Measurements from ENCODE around the gene CHST15. TPM values are rescaled to one million over a fixed set of nuclear protein-coding genes. Genes with fewer than 3 reads are reported as not detected.

Gene CHST15
- total and polyA plus RNA-seq, 3 donors from 2014 or later: 9.3 to 12.8 (median 11.5) TPM

DNA sequence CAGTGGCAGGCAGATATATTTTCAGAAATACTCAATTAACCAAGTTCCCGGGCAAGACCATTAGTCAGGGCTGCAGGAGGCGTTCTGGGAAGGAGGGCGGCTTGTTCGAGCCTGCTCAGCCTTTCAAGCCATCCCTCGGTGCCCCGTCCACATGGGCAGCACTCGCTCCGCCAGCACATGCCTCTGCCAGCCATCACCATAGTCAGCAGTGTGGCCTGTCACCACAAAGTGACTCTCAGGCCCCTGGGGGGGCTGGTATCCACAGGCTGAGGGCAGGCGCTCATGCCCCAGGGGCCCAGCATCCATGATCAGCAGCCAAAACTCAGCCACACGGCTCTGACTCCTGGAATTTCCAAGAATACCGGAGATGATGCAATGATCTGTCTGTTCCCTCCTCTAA is 81.9 kb downstream of the CHST15 start:
- no peak overlapping the region for H3K4me3 ChIP-seq
- no peak for DNase-seq
- H3K27me3 ChIP-seq: no peaks in the 10 kb centered on the region
- no peaks in the 10 kb centered on the region for H3K9me3 ChIP-seq
- intact Hi-C loops (cut with DNase I; ENCODE audit: low total_unique reads): no loop called here
- TF ChIP-seq, protein P1, sequence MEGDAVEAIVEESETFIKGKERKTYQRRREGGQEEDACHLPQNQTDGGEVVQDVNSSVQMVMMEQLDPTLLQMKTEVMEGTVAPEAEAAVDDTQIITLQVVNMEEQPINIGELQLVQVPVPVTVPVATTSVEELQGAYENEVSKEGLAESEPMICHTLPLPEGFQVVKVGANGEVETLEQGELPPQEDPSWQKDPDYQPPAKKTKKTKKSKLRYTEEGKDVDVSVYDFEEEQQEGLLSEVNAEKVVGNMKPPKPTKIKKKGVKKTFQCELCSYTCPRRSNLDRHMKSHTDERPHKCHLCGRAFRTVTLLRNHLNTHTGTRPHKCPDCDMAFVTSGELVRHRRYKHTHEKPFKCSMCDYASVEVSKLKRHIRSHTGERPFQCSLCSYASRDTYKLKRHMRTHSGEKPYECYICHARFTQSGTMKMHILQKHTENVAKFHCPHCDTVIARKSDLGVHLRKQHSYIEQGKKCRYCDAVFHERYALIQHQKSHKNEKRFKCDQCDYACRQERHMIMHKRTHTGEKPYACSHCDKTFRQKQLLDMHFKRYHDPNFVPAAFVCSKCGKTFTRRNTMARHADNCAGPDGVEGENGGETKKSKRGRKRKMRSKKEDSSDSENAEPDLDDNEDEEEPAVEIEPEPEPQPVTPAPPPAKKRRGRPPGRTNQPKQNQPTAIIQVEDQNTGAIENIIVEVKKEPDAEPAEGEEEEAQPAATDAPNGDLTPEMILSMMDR (IDR thresholded peaks at IDR 0.05): no peak
- no peak for TF ChIP-seq POLR2A (IDR thresholded peaks at IDR 0.05)
- H3K36me3 ChIP-seq (ENCODE audit: low read depth, missing control alignments): no peaks in the 10 kb centered on the region
- no peak overlapping the region for H3K27ac ChIP-seq
- H3K4me1 ChIP-seq: peaks cover under 1% of the 10 kb centered on the region
- 83 to 85% methylated on average over 11 of the region's 11 CpGs for WGBS, 2 donors

- 58 to 73% methylated on average over 2 to 22 of the region's 22 CpGs for WGBS, 2 donors
- H3K27me3 ChIP-seq: no peaks in the 10 kb centered on the region
- TF ChIP-seq, protein P1 (IDR thresholded peaks at IDR 0.05): no peak
- TF ChIP-seq POLR2A (IDR thresholded peaks at IDR 0.05): no peak
- H3K4me3 ChIP-seq: peak overlapping the region in 1 of 2 donors; percentile 17
- H3K27ac ChIP-seq: no peak overlapping the region
- H3K9me3 ChIP-seq: no peaks in the 10 kb centered on the region
- H3K4me1 ChIP-seq: peaks cover 9% of the 10 kb centered on the region
- no peaks in the 10 kb centered on the region for H3K36me3 ChIP-seq (ENCODE audit: low read depth, missing control alignments)
- intact Hi-C loops (cut with DNase I; ENCODE audit: low total_unique reads): no loop called here
- peak; percentile 85 for DNase-seq
Measured at GRCh38 chr10:124010563-124011131, 82.8 kb downstream of the CHST15 start.

GRCh38 chr10:124010024-124010423 is 83.4 kb downstream of the CHST15 start:
- no peak for DNase-seq
- no peak overlapping the region for H3K27ac ChIP-seq
- H3K4me1 ChIP-seq: peaks cover 10% of the 10 kb centered on the region
- no peaks in the 10 kb centered on the region for H3K27me3 ChIP-seq
- intact Hi-C loops (cut with DNase I; ENCODE audit: low total_unique reads): no loop called here
- no peaks in the 10 kb centered on the region for H3K36me3 ChIP-seq (ENCODE audit: low read depth, missing control alignments)
- no peaks in the 10 kb centered on the region for H3K9me3 ChIP-seq
- peak overlapping the region in 1 of 2 donors; percentile 17 for H3K4me3 ChIP-seq
- 64 to 78% methylated on average over 20 of the region's 20 CpGs for WGBS, 2 donors
- TF ChIP-seq POLR2A (IDR thresholded peaks at IDR 0.05): no peak
- TF ChIP-seq, protein P1 (IDR thresholded peaks at IDR 0.05): no peak

DNA sequence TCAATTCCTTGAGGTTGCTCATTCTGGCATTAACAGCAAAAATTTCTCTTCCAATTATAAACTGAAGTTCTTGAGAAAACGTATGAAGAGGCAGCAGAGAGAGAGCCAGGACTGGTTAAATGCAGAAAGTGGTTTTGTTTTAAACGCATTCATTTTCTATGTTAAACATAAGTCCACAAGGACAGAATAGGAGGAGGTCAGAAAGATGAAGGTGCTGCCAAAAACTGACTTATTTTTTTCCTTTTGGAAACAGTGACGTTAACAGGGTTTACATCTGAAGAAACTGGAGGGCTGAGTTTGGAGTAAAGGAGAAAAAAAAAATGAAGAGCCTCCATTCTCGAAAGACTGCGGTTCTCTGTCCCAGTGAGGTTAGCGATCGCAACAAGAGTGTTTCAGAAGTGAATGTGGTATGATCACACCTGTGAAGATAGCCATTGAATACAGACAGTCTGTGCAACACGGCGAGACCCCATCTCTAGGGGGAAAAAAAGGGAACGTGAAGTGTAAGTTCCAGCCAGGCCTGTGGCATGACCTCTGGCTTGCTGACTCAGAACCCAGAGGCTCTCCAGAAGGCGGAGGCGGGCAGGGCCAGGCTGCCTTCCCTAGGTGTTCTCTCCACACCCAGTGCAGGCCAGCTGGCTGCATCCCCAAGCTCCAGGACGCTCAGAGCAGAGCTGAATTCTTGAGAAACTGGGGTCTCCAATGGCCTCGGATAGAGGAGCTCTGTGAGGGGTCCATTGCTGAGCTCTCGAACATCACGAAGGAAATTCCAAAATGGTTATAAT is 84.0 kb downstream of the CHST15 start:
- no peak for TF ChIP-seq POLR2A (IDR thresholded peaks at IDR 0.05)
- TF ChIP-seq, protein P1 (IDR thresholded peaks at IDR 0.05): no peak
- intact Hi-C loops (cut with DNase I; ENCODE audit: low total_unique reads): no loop called here

More for the DNA sequence above, 84.0 kb downstream of the CHST15 start:
- 74% methylated on average over 14 to 16 of the region's 16 CpGs for WGBS, 2 donors
- Histone ChIP-seq H3K27ac (no peak overlapping the region), H3K36me3 (ENCODE audit: low read depth, missing control alignments) (no peaks in the 10 kb centered on the region), H3K4me3 (no peak overlapping the region), H3K27me3 (no peaks in the 10 kb centered on the region), H3K9me3 (no peaks in the 10 kb centered on the region), H3K4me1 (peaks cover 10% of the 10 kb centered on the region)
- no peak for DNase-seq
